ENCODE measurements around the gene AP1G1. TPM values are rescaled to one million over a fixed set of nuclear protein-coding genes. Genes with fewer than 3 reads are reported as not detected.
"Not testable (repeated sequence)": the region's sequence is repeated elsewhere in the genome, so short reads cannot be mapped to it uniquely, and the experiment has no call there.

AP1G1 gene
- total RNA-seq, 1 donor from 2014 or later, result 109 TPM

- Mint-ChIP-seq H3K27ac (no peak overlapping the region), H3K9me3 (ENCODE audit: low read depth) (no peaks in the 10 kb centered on the region), H3K4me3 (ENCODE audit: low read depth) (no peak overlapping the region), H3K36me3 (ENCODE audit: insufficient read depth) (no peaks in the 10 kb centered on the region), H3K27me3 (no peaks in the 10 kb centered on the region), H3K4me1 (ENCODE audit: low read depth) (no peaks in the 10 kb centered on the region)
- TF ChIP-seq, protein P1, sequence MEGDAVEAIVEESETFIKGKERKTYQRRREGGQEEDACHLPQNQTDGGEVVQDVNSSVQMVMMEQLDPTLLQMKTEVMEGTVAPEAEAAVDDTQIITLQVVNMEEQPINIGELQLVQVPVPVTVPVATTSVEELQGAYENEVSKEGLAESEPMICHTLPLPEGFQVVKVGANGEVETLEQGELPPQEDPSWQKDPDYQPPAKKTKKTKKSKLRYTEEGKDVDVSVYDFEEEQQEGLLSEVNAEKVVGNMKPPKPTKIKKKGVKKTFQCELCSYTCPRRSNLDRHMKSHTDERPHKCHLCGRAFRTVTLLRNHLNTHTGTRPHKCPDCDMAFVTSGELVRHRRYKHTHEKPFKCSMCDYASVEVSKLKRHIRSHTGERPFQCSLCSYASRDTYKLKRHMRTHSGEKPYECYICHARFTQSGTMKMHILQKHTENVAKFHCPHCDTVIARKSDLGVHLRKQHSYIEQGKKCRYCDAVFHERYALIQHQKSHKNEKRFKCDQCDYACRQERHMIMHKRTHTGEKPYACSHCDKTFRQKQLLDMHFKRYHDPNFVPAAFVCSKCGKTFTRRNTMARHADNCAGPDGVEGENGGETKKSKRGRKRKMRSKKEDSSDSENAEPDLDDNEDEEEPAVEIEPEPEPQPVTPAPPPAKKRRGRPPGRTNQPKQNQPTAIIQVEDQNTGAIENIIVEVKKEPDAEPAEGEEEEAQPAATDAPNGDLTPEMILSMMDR (IDR thresholded peaks at IDR 0.05; ENCODE audit: unreplicated experiment), result no peak
- DNase-seq (ENCODE audit: low spot score, unreplicated experiment), result no peak
These were observed 21.7 kb upstream of the AP1G1 start for GRCh38 chr16:71830359-71830758.

- TF ChIP-seq, protein P1 (IDR thresholded peaks at IDR 0.05; ENCODE audit: unreplicated experiment), result no peak
- no peak overlapping the region for H3K4me3 Mint-ChIP-seq (ENCODE audit: low read depth)
- no peaks in the 10 kb centered on the region for H3K9me3 Mint-ChIP-seq (ENCODE audit: low read depth)
- no peaks in the 10 kb centered on the region for H3K27me3 Mint-ChIP-seq
- H3K4me1 Mint-ChIP-seq (ENCODE audit: low read depth), result no peaks in the 10 kb centered on the region
- no peak for DNase-seq (ENCODE audit: low spot score, unreplicated experiment)
- no peak overlapping the region for H3K27ac Mint-ChIP-seq
- H3K36me3 Mint-ChIP-seq (ENCODE audit: insufficient read depth), result no peaks in the 10 kb centered on the region
These were observed 17.9 kb upstream of the AP1G1 start for GRCh38 chr16:71826533-71827017.

- H3K27ac Mint-ChIP-seq; H3K4me3 Mint-ChIP-seq (ENCODE audit: low read depth); H3K27me3 Mint-ChIP-seq; DNase-seq (ENCODE audit: low spot score, unreplicated experiment); H3K4me1 Mint-ChIP-seq (ENCODE audit: low read depth); H3K9me3 Mint-ChIP-seq (ENCODE audit: low read depth); H3K36me3 Mint-ChIP-seq (ENCODE audit: insufficient read depth): not testable (repeated sequence)
These were observed 8.5 kb upstream of the AP1G1 start for GRCh38 chr16:71817155-71817500.

GRCh38 chr16:71811261-71811803 is 2.7 kb upstream of the AP1G1 start:
- DNase-seq (ENCODE audit: low spot score, unreplicated experiment), result no peak
- Mint-ChIP-seq H3K27ac (no peak overlapping the region), H3K27me3 (no peaks in the 10 kb centered on the region), H3K4me3 (ENCODE audit: low read depth) (no peak overlapping the region), H3K9me3 (ENCODE audit: low read depth) (no peaks in the 10 kb centered on the region), H3K36me3 (ENCODE audit: insufficient read depth) (no peaks in the 10 kb centered on the region), H3K4me1 (ENCODE audit: low read depth) (peaks cover 8% of the 10 kb centered on the region)
- TF ChIP-seq, protein P1 (IDR thresholded peaks at IDR 0.05; ENCODE audit: unreplicated experiment), result no peak

- DNase-seq (ENCODE audit: low spot score, unreplicated experiment); H3K27me3 Mint-ChIP-seq; H3K9me3 Mint-ChIP-seq (ENCODE audit: low read depth); H3K36me3 Mint-ChIP-seq (ENCODE audit: insufficient read depth): not testable (repeated sequence)
- Mint-ChIP-seq H3K4me1 (ENCODE audit: low read depth) (peaks cover 10% of the 10 kb centered on the region), H3K4me3 (ENCODE audit: low read depth) (peak overlapping the region; percentile 91), H3K27ac (peak overlapping the region; percentile 100)
These were observed 1.5 kb upstream of the AP1G1 start for GRCh38 chr16:71810155-71810530.

GRCh38 chr16:71807905-71808592 is 585 bp downstream of the AP1G1 start:
- H3K4me3 Mint-ChIP-seq (ENCODE audit: low read depth), result peak overlapping the region; percentile 91
- peaks cover 10% of the 10 kb centered on the region for H3K4me1 Mint-ChIP-seq (ENCODE audit: low read depth)
- no peak for DNase-seq (ENCODE audit: low spot score, unreplicated experiment)
- peak overlapping the region; percentile 100 for H3K27ac Mint-ChIP-seq
- H3K36me3 Mint-ChIP-seq (ENCODE audit: insufficient read depth), result no peaks in the 10 kb centered on the region
- H3K9me3 Mint-ChIP-seq (ENCODE audit: low read depth), result no peaks in the 10 kb centered on the region
- H3K27me3 Mint-ChIP-seq, result no peaks in the 10 kb centered on the region
- TF ChIP-seq, protein P1 (IDR thresholded peaks at IDR 0.05; ENCODE audit: unreplicated experiment), result no peak
